SHP77 treated with DMSO at 0.1 percent for 48 hours (cell line): ENCODE results near the gene KNDC1.
"Not testable (repeated sequence)": the region's sequence is repeated elsewhere in the genome, so short reads cannot be mapped to it uniquely, and the experiment has no call there.

Experiments
- DNase-seq: peaks from one replicate; lab custom pipeline; 2025; lab: John Stamatoyannopoulos, UW

Gene KNDC1

GRCh38 chr10:133224076-133224475 is 64.1 kb downstream of the KNDC1 start:
- DNase-seq = no peak

GRCh38 chr10:133224756-133225372 is 64.8 kb downstream of the KNDC1 start:
- DNase-seq = no peak

GRCh38 chr10:133225707-133226191 is 65.7 kb downstream of the KNDC1 start:
- no peak for DNase-seq

GRCh38 chr10:133226251-133226808 is 66.3 kb downstream of the KNDC1 start:
- DNase-seq = no peak

- DNase-seq = no peak
Measured at GRCh38 chr10:133227256-133227655, 67.2 kb downstream of the KNDC1 start.

GRCh38 chr10:133229265-133230043 is 69.4 kb downstream of the KNDC1 start:
- DNase-seq = no peak

- no peak for DNase-seq
Measured at GRCh38 chr10:133230044-133230361, 70.0 kb downstream of the KNDC1 start, which contains the start of gene UTF1. Gene UTF1 (plus strand): TSS chr10:133230217. CDS start chr10:133230289, 72 bp downstream.

- no peak for DNase-seq
Measured at GRCh38 chr10:133230387-133231195, 70.6 kb downstream of the KNDC1 start.

GRCh38 chr10:133231244-133231945 is 71.4 kb downstream of the KNDC1 start:
- DNase-seq = no peak

GRCh38 chr10:133231946-133232574 is 72.0 kb downstream of the KNDC1 start:
- DNase-seq = no peak

- not testable (repeated sequence) for DNase-seq
Measured at GRCh38 chr10:133234796-133235195, 74.8 kb downstream of the KNDC1 start.

GRCh38 chr10:133235265-133235855 is 75.3 kb downstream of the KNDC1 start:
- DNase-seq = no peak

- DNase-seq = no peak
Measured at GRCh38 chr10:133235932-133236331, 75.9 kb downstream of the KNDC1 start.

GRCh38 chr10:133236401-133237240 is 76.6 kb downstream of the KNDC1 start:
- no peak for DNase-seq

GRCh38 chr10:133237241-133237587 is 77.2 kb downstream of the KNDC1 start:
- DNase-seq = no peak

- DNase-seq = no peak
Measured at GRCh38 chr10:133237588-133238465, 77.8 kb downstream of the KNDC1 start, which contains the start of gene VENTX. Gene VENTX (plus strand): TSS chr10:133237855. CDS start chr10:133237915, 60 bp downstream.

GRCh38 chr10:133238466-133238804 is 78.4 kb downstream of the KNDC1 start:
- no peak for DNase-seq

GRCh38 chr10:133239990-133240389 is 80.0 kb downstream of the KNDC1 start:
- no peak for DNase-seq
